Measurements from ENCODE around the gene POP4.
A peak's percentile ranks its signal among the peaks of the same experiment; 100 is the strongest.
"Not testable (repeated sequence)": the region's sequence is repeated elsewhere in the genome, so short reads cannot be mapped to it uniquely, and the experiment has no call there.

The POP4 gene

GRCh38 chr19:29614046-29614445 is 8.0 kb downstream of the POP4 start:
- DNase-seq, result no peak

GRCh38 chr19:29614780-29615179 is 8.7 kb downstream of the POP4 start:
- DNase-seq, result no peak

GRCh38 chr19:29615891-29616425 is 9.9 kb downstream of the POP4 start:
- no peak for DNase-seq

- no peak for DNase-seq
These were observed 10.5 kb downstream of the POP4 start for GRCh38 chr19:29616541-29616940.

GRCh38 chr19:29617366-29618266 is 11.5 kb downstream of the POP4 start:
- DNase-seq, result no peak

- DNase-seq, result no peak
These were observed 12.4 kb downstream of the POP4 start for GRCh38 chr19:29618434-29618833.

- DNase-seq, result no peak
These were observed 12.8 kb downstream of the POP4 start for GRCh38 chr19:29618871-29619270.

GRCh38 chr19:29620931-29621351 is 14.9 kb downstream of the POP4 start:
- DNase-seq, result peak; percentile 59

- peak; percentile 38 for DNase-seq
These were observed 16.3 kb downstream of the POP4 start for GRCh38 chr19:29622166-29623070.

- peak; percentile 38 for DNase-seq
These were observed 17.8 kb downstream of the POP4 start for GRCh38 chr19:29623726-29624488.

GRCh38 chr19:29624489-29625185 is 18.6 kb downstream of the POP4 start:
- no peak for DNase-seq

- no peak for DNase-seq
These were observed 19.1 kb downstream of the POP4 start for GRCh38 chr19:29625186-29625651.

- DNase-seq, result no peak
These were observed 20.3 kb downstream of the POP4 start for GRCh38 chr19:29626386-29626785.

GRCh38 chr19:29626832-29627231 is 20.7 kb downstream of the POP4 start:
- DNase-seq, result not testable (repeated sequence)

GRCh38 chr19:29628661-29629385 is 22.7 kb downstream of the POP4 start:
- no peak for DNase-seq

GRCh38 chr19:29629836-29630534 is 23.9 kb downstream of the POP4 start:
- DNase-seq, result no peak

- no peak for DNase-seq
These were observed 24.6 kb downstream of the POP4 start for GRCh38 chr19:29630655-29631054.

GRCh38 chr19:29631450-29631849 is 25.4 kb downstream of the POP4 start:
- DNase-seq, result no peak

GRCh38 chr19:29634002-29634401 is 27.9 kb downstream of the POP4 start:
- no peak for DNase-seq

GRCh38 chr19:29634423-29635130 is 28.5 kb downstream of the POP4 start:
- DNase-seq, result no peak
